PC-9 (cell line): ENCODE measurements around the gene EIF4G3. TPM values are rescaled to one million over a fixed set of nuclear protein-coding genes. Genes with fewer than 3 reads are reported as not detected.
"Not testable (repeated sequence)": the region's sequence is repeated elsewhere in the genome, so short reads cannot be mapped to it uniquely, and the experiment has no call there.

ENCODE experiments used
- BruUV-seq: library from RNA; stranded (reverse); fragments of 400-500 nt; replicated peaks from 2 replicates; lab custom pipeline; 2021; lab: Mats Ljungman, UMichigan
- CTCF ChIA-PET: fragments of 300-600 bp; sonication (Branson Sonifier 250); formaldehyde crosslinking; loops from one replicate; lab custom pipeline; 2022; ENCODE audit warnings: antibody characterized with exemption; lab: Charles Lee
- POLR2A ChIA-PET: fragments of 300-600 bp; sonication (Branson Sonifier 250); formaldehyde crosslinking; loops from one replicate; lab custom pipeline; 2022; ENCODE audit warnings: antibody characterized with exemption; ENCODE audit not compliant: unreplicated experiment; lab: Charles Lee
- DNase-seq, 2 experiments: peaks; one replicate each; pipeline versions ENCODE4 v3.0.0 to v3.0.0-alpha.2; 2015 to 2022; ENCODE audit warnings: mixed read lengths in 1 of 2
- H2AFZ ChIP-seq: fragments of 200-600 bp; sonication (generic); 2 replicates; pipeline ENCODE4 v1.8.1; 2017; ENCODE audit warnings: antibody characterized with exemption
- H3F3A ChIP-seq: fragments of 200-600 bp; sonication (generic); 2 replicates; pipeline ENCODE4 v1.8.1; 2017; ENCODE audit warnings: antibody characterized with exemption, mild to moderate bottlenecking, low read depth; ENCODE audit not compliant: insufficient read depth
- H3K27ac ChIP-seq: fragments of 200-600 bp; sonication (generic); 2 replicates; pipeline ENCODE4 v1.6.1; 2016; ENCODE audit warnings: mixed run types
- H3K27me3 ChIP-seq: fragments of 200-600 bp; sonication (generic); 2 replicates; pipeline ENCODE4 v1.6.1; 2016; ENCODE audit warnings: low read depth, mixed run types; ENCODE audit not compliant: insufficient read depth
- H3K36me3 ChIP-seq: fragments of 200-600 bp; sonication (generic); 2 replicates; pipeline ENCODE4 v1.6.1; 2016; ENCODE audit warnings: low read depth, mixed run types
- H3K4me1 ChIP-seq: fragments of 200-600 bp; sonication (generic); replicated peaks from 2 replicates; pipeline ENCODE4 v1.6.1; 2016; ENCODE audit warnings: mixed run types; ENCODE audit not compliant: insufficient read depth
- H3K4me2 ChIP-seq: fragments of 200-600 bp; sonication (generic); 2 replicates; pipeline ENCODE4 v1.6.1; 2017; ENCODE audit warnings: mixed run types
- H3K4me3 ChIP-seq: fragments of 200-600 bp; sonication (generic); 2 replicates; pipeline ENCODE4 v1.6.1; 2016; ENCODE audit warnings: mixed run types
- H3K79me2 ChIP-seq: fragments of 200-600 bp; sonication (generic); 2 replicates; pipeline ENCODE4 v1.6.1; 2017; ENCODE audit warnings: low read depth, mixed run types
- H3K9me2 ChIP-seq: fragments of 200-600 bp; sonication (generic); 2 replicates; pipeline ENCODE4 v1.8.1; 2017; ENCODE audit warnings: mild to moderate bottlenecking; ENCODE audit not compliant: insufficient read depth
- H3K9me3 ChIP-seq: fragments of 200-600 bp; sonication (generic); 2 replicates; pipeline ENCODE4 v1.8.1; 2016; ENCODE audit warnings: low read depth; ENCODE audit not compliant: insufficient read depth
- H4K20me1 ChIP-seq: fragments of 200-600 bp; sonication (generic); 2 replicates; pipeline ENCODE4 v1.8.1; 2017; ENCODE audit not compliant: insufficient read depth
- CTCF ChIP-seq: fragments of 200-600 bp; sonication (generic); conservative IDR thresholded peaks from 2 replicates; pipeline ENCODE4 v1.6.1; 2017; ENCODE audit warnings: mixed run types, antibody characterized with exemption, mild to moderate bottlenecking, moderate library complexity
- EZH2 ChIP-seq: fragments of 200-600 bp; sonication (generic); IDR thresholded peaks from 2 replicates; pipeline ENCODE4 v1.8.0; 2017; ENCODE audit warnings: antibody characterized with exemption, low read depth
- intact Hi-C: fragments of 100-400 bp; cut with micrococcal nuclease; formaldehyde crosslinking; loops from one replicate; pipeline ENCODE4 v1.10.0; 2022; ENCODE audit not compliant: unreplicated experiment
- total RNA-seq: library from RNA; stranded (reverse); gene quantifications from 2 replicates; pipeline ENCODE4 v1.2.3, GENCODE V29; 2021

The EIF4G3 gene
- total RNA-seq, 1 experiment from 2014 or later = 63.2 TPM

GRCh38 chr1:20792196-20792595 lies 384.5 kb downstream of the EIF4G3 start:
- H3K4me1 ChIP-seq = 0 out of 2 replicates have a peak, but pooled peaks cover 10% of the 10 kb centered on the region
- H3K9me3 ChIP-seq = no peaks in the 10 kb centered on the region
- no peak for DNase-seq
- no peaks in the 10 kb centered on the region for H3K9me2 ChIP-seq
- POLR2A ChIA-PET = interaction anchor here (0.7 kb wide), 1 partner anchor 38 kb away, joined by 3 read pairs; no protein-coding TSS in a partner anchor
- H4K20me1 ChIP-seq = no peaks in the 10 kb centered on the region
- peaks cover 11% of the 10 kb centered on the region for H3F3A ChIP-seq
- H3K27ac ChIP-seq = no peak overlapping the region
- no peaks in the 10 kb centered on the region for H3K27me3 ChIP-seq
- H3K4me2 ChIP-seq = no peak overlapping the region
- intact Hi-C loops = no loop called here
- H3K36me3 ChIP-seq = no peaks in the 10 kb centered on the region
- no peak overlapping the region for H2AFZ ChIP-seq
- CTCF ChIA-PET = no interaction called here
- TF ChIP-seq CTCF = no peak
- TF ChIP-seq EZH2 = no peak
- H3K4me3 ChIP-seq = no peak overlapping the region
- BruUV-seq = no TSS peak
- H3K79me2 ChIP-seq = no peaks in the 10 kb centered on the region

GRCh38 chr1:20790785-20791184 lies 385.9 kb downstream of the EIF4G3 start:
- CTCF ChIA-PET = interaction anchor here (0.6 kb wide), 1 partner anchor 126 kb away, joined by 15 read pairs; no protein-coding TSS in a partner anchor
- no TSS peak for BruUV-seq
- H3K4me1 ChIP-seq = 0 out of 2 replicates have a peak, but pooled peaks cover 10% of the 10 kb centered on the region
- H3K4me3 ChIP-seq = no peak overlapping the region
- H3K9me3 ChIP-seq = no peaks in the 10 kb centered on the region
- TF ChIP-seq EZH2 (no peak), CTCF (no peak)
- no peaks in the 10 kb centered on the region for H3K9me2 ChIP-seq
- no peaks in the 10 kb centered on the region for H3K36me3 ChIP-seq
- no peaks in the 10 kb centered on the region for H3K27me3 ChIP-seq
- peaks cover 11% of the 10 kb centered on the region for H3F3A ChIP-seq
- POLR2A ChIA-PET = interaction anchor here (0.6 kb wide), 1 partner anchor 157 kb away, joined by 6 read pairs; no protein-coding TSS in a partner anchor
- peaks cover 4% of the 10 kb centered on the region; the same call in 1 of the 2 replicates for H4K20me1 ChIP-seq
- peaks cover 7% of the 10 kb centered on the region for H3K79me2 ChIP-seq
- H3K4me2 ChIP-seq = no peak overlapping the region
- H3K27ac ChIP-seq = no peak overlapping the region
- no peak overlapping the region for H2AFZ ChIP-seq
- DNase-seq = no peak
- intact Hi-C loops = no loop called here

DNA sequence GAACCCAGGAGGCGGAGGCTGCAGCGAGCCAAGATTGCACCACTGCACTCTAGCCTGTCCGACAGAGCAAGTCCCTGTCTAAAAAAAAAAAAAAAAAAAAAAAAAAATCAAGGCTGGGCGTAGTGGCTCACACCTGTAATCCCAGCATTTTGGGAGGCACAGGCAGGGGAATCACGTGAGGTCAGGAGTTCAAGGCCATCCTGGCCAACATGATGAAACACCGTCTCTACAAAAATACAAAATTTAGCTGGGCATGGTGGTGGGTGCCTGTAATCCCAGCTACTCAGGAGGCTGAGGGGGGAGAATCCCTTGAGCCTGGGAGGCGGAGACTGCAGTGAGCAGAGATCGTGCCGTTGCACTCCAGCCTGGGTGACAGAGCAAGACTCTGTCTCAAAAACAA lies 387.1 kb downstream of the EIF4G3 start:
- H3K9me3 ChIP-seq, DNase-seq, H3K36me3 ChIP-seq, H3K4me2 ChIP-seq, POLR2A ChIA-PET, H3K27ac ChIP-seq, BruUV-seq, H2AFZ ChIP-seq, H3K9me2 ChIP-seq, CTCF ChIA-PET, H3K27me3 ChIP-seq, H3K4me3 ChIP-seq: not testable (repeated sequence)
- Histone ChIP-seq H3K4me1 (peaks cover 17% of the 10 kb centered on the region; the same call in 1 of the 2 replicates), H3K79me2 (peaks cover 19% of the 10 kb centered on the region), H3F3A (peaks cover 11% of the 10 kb centered on the region), H4K20me1 (peaks cover 16% of the 10 kb centered on the region)
- intact Hi-C loops = loop anchor here (10.0 kb wide), 1 partner anchor 385 kb away; the partner anchor contains the start of gene EIF4G3
